BJ (cell line): ENCODE measurements around the gene HIVEP1. TPM values are rescaled to one million over a fixed set of nuclear protein-coding genes. Genes with fewer than 3 reads are reported as not detected.

ENCODE experiments used
- CTCF ChIA-PET: fragments of 350-600 bp; formaldehyde crosslinking; extraction: SDS; loops from one replicate; lab custom pipeline; 2021; ENCODE audit warnings: antibody characterized with exemption, inconsistent platforms; lab: Yijun Ruan, JAX
- POLR2A ChIA-PET: fragments of 300-600 bp; sonication (Branson Sonifier 250); formaldehyde crosslinking; extraction: SDS; loops from one replicate; lab custom pipeline; 2021; ENCODE audit warnings: antibody characterized with exemption; lab: Charles Lee
- DNase-seq: peaks from one replicate; pipeline ENCODE4 v3.0.0-alpha.2; 2011; ENCODE audit warnings: low read depth
- H3K27me3 ChIP-seq: 2 replicates; pipeline ENCODE4 v1.6.0; 2011; ENCODE audit warnings: low read length; ENCODE audit not compliant: control insufficient read depth, insufficient read depth
- H3K36me3 ChIP-seq: 2 replicates; pipeline ENCODE4 v1.5.1; 2011; ENCODE audit warnings: low read length; ENCODE audit not compliant: control insufficient read depth, insufficient read depth
- H3K4me3 ChIP-seq: 2 replicates; pipeline ENCODE4 v1.5.1; 2011; ENCODE audit warnings: low read depth, mild to moderate bottlenecking, control low read depth, low read length
- polyA plus RNA-seq: library from polyadenylated mRNA; depleted of rRNA; stranded (reverse); fragments of >200 nt; gene quantifications from 2 replicates; pipeline ENCODE4 v1.2.3, GENCODE V29; 2011
- TF ChIP-seq, protein P1 (sequence below): IDR thresholded peaks from 2 replicates; pipeline ENCODE4 v1.5.1; 2011; ENCODE audit warnings: low read depth, mild to moderate bottlenecking, control low read depth, inconsistent platforms, low read length, moderate library complexity; ENCODE audit not compliant: insufficient read depth

HIVEP1 gene
- polyA plus RNA-seq, 1 experiment, result 17.1 TPM

DNA sequence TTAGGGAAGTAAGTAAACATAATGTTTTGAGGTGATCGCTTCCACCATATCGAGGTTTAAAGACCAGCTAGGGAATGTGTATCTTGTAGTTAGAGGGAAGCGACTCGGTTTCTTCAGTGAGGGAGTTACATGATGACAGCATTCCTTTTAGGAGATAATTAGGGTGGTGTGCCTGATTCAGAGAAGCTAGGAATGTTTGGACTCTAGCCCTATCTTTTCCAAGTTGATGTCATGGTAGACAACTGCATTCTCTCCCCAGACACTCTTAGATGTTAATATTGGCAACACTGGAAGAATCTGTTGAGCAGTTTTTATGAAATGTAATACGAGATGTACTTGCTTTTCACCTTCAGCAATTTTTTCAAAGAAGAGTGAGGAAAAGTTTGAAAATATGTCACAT lies 12.9 kb upstream of the HIVEP1 start:
- Histone ChIP-seq H3K27me3 (no peaks in the 10 kb centered on the region), H3K4me3 (no peak overlapping the region), H3K36me3 (no peaks in the 10 kb centered on the region)
- ChIA-PET CTCF (interaction anchor here (0.7 to 1.5 kb wide), 2 partner anchors 343 to 344 kb away, joined by 3 to 4 read pairs; no protein-coding TSS in a partner anchor), POLR2A (no interaction called here)
- no peak for DNase-seq
- TF ChIP-seq, protein P1, sequence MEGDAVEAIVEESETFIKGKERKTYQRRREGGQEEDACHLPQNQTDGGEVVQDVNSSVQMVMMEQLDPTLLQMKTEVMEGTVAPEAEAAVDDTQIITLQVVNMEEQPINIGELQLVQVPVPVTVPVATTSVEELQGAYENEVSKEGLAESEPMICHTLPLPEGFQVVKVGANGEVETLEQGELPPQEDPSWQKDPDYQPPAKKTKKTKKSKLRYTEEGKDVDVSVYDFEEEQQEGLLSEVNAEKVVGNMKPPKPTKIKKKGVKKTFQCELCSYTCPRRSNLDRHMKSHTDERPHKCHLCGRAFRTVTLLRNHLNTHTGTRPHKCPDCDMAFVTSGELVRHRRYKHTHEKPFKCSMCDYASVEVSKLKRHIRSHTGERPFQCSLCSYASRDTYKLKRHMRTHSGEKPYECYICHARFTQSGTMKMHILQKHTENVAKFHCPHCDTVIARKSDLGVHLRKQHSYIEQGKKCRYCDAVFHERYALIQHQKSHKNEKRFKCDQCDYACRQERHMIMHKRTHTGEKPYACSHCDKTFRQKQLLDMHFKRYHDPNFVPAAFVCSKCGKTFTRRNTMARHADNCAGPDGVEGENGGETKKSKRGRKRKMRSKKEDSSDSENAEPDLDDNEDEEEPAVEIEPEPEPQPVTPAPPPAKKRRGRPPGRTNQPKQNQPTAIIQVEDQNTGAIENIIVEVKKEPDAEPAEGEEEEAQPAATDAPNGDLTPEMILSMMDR, result no peak

DNA sequence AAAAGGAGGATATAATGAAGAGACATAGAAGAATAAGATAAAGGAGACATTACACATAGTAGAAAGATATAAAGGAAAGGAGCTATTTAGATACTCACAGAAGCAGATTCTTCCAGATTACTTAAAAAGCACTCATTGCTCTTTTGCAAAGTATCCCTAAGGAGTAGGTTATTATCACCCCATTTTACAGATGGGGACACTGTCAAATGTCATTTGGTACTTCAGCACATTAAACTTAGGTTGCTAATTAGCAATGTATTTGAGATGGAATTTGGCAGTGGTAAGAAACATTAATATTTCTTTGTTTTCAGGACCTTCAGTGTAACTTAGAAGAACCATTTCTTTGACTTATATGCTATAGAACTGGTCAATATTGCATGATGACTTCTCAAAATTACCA lies 11.9 kb upstream of the HIVEP1 start:
- TF ChIP-seq, protein P1, result no peak
- ChIA-PET POLR2A (no interaction called here), CTCF (interaction anchor here (1.5 kb wide), 1 partner anchor 344 kb away, joined by 4 read pairs; no protein-coding TSS in a partner anchor)
- no peak overlapping the region for H3K4me3 ChIP-seq
- H3K27me3 ChIP-seq, result no peaks in the 10 kb centered on the region
- no peaks in the 10 kb centered on the region for H3K36me3 ChIP-seq
- DNase-seq, result no peak

DNA sequence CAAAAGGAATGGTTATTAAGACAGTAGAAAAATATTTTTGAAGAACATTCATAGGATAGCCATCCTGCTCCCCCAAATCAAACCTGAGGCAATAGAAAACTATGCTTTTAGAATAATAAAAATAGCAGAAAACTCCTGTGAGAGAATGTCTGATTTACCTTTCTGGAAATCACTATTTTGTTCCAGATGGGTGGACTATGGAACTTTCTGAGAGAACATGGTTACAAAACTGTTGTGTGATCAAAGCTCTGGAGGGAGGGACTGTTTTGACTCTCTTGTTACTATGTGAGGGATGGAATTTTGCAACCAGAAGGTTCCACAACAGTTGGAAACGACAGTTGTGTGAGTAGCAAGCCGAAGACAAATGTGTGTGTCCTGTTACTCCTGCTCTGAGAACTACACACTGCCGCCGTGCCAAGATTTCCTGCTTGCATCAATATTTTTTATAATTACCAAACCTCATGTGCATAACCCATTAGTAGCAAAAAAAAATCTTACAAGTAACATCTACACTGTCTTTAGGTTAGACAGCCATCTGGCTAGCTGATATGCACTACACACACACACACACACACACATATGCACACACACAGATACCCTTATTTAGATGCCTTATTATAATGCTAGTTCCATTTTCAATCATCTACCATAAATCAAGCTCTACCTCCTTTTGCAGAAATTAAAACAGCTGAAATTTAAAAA lies 11.0 kb upstream of the HIVEP1 start:
- Histone ChIP-seq H3K4me3 (no peak overlapping the region), H3K36me3 (no peaks in the 10 kb centered on the region), H3K27me3 (no peaks in the 10 kb centered on the region)
- DNase-seq, result no peak
- TF ChIP-seq, protein P1, result no peak
- POLR2A ChIA-PET, result no interaction called here
- CTCF ChIA-PET, result interaction anchor here (0.7 to 1.3 kb wide), 2 partner anchors 93 to 233 kb away, joined by 3 to 5 read pairs; no protein-coding TSS in a partner anchor

DNA sequence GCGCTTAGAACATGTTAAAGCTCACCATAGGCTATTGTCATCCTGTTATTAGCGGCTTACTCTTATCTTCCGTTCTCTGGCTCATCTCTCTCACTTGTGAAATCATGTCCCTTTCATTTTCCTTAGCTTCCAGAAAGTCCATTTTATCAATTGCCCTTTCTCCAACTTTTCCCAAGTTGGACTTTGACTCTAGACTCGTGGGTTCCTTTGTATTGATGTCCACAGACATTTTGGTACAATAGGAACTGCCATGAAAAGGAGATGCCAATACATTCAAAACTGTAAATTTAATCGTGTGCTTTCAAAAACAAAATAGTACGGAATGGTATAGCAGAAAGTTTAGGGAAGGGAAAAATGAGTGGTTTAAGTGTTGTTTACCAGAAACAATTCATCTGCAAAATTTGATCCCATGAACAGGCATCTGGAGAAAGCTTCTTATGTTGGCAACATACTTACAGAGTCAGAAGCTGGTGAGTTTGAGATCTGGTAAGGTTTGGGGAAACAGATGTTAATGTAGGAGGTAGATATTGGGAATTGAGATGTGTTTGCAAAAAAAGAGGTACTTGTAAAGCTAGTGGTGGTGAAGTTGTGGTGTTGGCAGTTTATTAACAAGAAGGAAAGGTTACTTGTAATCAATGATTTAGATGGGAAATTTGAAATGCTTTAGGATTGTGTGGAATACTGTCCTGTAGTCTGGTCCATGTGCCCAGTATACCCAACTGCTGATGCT lies 10.2 kb upstream of the HIVEP1 start:
- ChIA-PET CTCF (interaction anchor here (1.3 kb wide), 1 partner anchor 232 kb away, joined by 3 read pairs; no protein-coding TSS in a partner anchor), POLR2A (no interaction called here)
- H3K4me3 ChIP-seq, result no peak overlapping the region
- no peaks in the 10 kb centered on the region for H3K36me3 ChIP-seq
- no peaks in the 10 kb centered on the region for H3K27me3 ChIP-seq
- TF ChIP-seq, protein P1, result no peak
- no peak for DNase-seq

DNA sequence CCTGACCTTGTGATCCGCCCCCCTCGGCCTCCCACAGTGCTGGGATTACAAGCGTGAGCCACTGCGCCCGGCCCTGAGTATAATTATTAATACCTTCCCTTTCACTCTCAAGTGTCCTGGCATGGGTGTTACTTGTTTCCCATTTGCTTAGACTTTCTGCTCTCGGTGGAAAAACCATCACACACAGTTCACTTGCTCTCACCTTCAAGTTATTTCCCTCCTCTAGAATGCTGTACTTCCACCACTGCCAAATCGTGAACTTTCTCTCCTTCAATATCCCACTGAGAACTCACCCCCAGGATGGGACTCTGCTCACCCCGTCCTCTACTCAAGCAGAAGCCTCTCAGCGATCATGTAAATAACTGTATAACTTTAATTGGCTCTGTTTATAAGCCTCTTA lies 4.6 kb upstream of the HIVEP1 start:
- TF ChIP-seq, protein P1, result no peak
- Histone ChIP-seq H3K27me3 (no peaks in the 10 kb centered on the region), H3K4me3 (no peak overlapping the region), H3K36me3 (no peaks in the 10 kb centered on the region)
- ChIA-PET POLR2A (no interaction called here), CTCF (interaction anchor here (0.6 kb wide), 1 partner anchor 353 kb away, joined by 3 read pairs; no protein-coding TSS in a partner anchor)
- no peak for DNase-seq
